ENCODE data around the gene PDE8A.

Gene PDE8A

GRCh38 chr15:84960391-84961113 lies 21.1 kb upstream of the PDE8A start:
- TF ChIP-seq, protein P1, sequence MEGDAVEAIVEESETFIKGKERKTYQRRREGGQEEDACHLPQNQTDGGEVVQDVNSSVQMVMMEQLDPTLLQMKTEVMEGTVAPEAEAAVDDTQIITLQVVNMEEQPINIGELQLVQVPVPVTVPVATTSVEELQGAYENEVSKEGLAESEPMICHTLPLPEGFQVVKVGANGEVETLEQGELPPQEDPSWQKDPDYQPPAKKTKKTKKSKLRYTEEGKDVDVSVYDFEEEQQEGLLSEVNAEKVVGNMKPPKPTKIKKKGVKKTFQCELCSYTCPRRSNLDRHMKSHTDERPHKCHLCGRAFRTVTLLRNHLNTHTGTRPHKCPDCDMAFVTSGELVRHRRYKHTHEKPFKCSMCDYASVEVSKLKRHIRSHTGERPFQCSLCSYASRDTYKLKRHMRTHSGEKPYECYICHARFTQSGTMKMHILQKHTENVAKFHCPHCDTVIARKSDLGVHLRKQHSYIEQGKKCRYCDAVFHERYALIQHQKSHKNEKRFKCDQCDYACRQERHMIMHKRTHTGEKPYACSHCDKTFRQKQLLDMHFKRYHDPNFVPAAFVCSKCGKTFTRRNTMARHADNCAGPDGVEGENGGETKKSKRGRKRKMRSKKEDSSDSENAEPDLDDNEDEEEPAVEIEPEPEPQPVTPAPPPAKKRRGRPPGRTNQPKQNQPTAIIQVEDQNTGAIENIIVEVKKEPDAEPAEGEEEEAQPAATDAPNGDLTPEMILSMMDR (IDR thresholded peaks at IDR 0.05; ENCODE audit: low read depth, low read length, missing control alignments), result no peak
- no peak for DNase-seq (ENCODE audit: extremely low read depth, low read depth)
- no peak overlapping the region for H3K4me3 ChIP-seq (replicated peaks; ENCODE audit: low read depth, low read length)

DNA sequence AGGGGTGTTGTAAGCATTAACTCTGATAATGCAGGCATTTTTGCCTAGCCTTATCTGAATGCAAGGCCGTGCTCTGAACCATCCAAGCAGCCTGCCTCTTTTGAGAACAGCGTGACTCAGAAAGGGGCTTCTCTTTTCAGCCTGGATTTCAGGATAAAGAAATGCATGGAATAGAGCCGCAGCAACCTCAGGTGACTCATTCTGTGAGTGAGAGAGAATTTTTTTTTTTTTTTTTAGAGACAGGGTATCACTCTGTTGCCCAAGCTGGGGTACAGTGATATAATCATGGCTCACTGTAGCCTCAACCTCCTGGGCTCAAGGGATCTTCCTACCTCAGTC lies 20.6 kb upstream of the PDE8A start:
- DNase-seq (ENCODE audit: extremely low read depth, low read depth), result no peak
- TF ChIP-seq, protein P1 (IDR thresholded peaks at IDR 0.05; ENCODE audit: low read depth, low read length, missing control alignments), result no peak
- H3K4me3 ChIP-seq (replicated peaks; ENCODE audit: low read depth, low read length), result no peak overlapping the region

- H3K4me3 ChIP-seq (replicated peaks; ENCODE audit: low read depth, low read length), result no peak overlapping the region
- TF ChIP-seq, protein P1 (IDR thresholded peaks at IDR 0.05; ENCODE audit: low read depth, low read length, missing control alignments), result no peak
- no peak for DNase-seq (ENCODE audit: extremely low read depth, low read depth)
Observed at GRCh38 chr15:84961707-84962106, 19.9 kb upstream of the PDE8A start.

GRCh38 chr15:84962955-84963354 lies 18.7 kb upstream of the PDE8A start:
- TF ChIP-seq, protein P1 (IDR thresholded peaks at IDR 0.05; ENCODE audit: low read depth, low read length, missing control alignments), result no peak
- H3K4me3 ChIP-seq (replicated peaks; ENCODE audit: low read depth, low read length), result no peak overlapping the region
- DNase-seq (ENCODE audit: extremely low read depth, low read depth), result no peak

- DNase-seq (ENCODE audit: extremely low read depth, low read depth), result no peak
- H3K4me3 ChIP-seq (replicated peaks; ENCODE audit: low read depth, low read length), result no peak overlapping the region
- TF ChIP-seq, protein P1 (IDR thresholded peaks at IDR 0.05; ENCODE audit: low read depth, low read length, missing control alignments), result no peak
Observed at GRCh38 chr15:84967380-84967779, 14.3 kb upstream of the PDE8A start.

DNA sequence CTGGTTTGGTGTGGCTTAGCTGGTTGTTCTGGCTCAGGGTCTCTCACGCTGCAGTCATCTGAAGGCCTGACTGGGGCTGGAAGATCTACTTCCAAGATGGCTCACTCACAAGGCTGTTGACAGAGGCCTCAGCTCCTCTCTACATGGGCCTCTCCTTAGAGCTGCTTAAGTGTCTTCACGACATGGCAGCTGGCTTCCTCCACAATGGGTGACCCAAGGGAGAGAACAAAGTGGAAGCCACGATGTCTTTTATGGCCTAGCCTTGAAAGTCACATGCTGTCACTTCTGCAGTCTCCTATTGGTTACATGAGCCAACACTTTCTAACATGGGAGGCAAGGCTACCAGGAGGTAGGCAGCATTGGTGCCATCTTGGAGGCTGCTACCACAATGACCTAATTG lies 13.4 kb upstream of the PDE8A start:
- TF ChIP-seq, protein P1 (IDR thresholded peaks at IDR 0.05; ENCODE audit: low read depth, low read length, missing control alignments), result no peak
- no peak overlapping the region for H3K4me3 ChIP-seq (replicated peaks; ENCODE audit: low read depth, low read length)
- DNase-seq (ENCODE audit: extremely low read depth, low read depth), result no peak

GRCh38 chr15:84969257-84969656 lies 12.4 kb upstream of the PDE8A start:
- TF ChIP-seq, protein P1 (IDR thresholded peaks at IDR 0.05; ENCODE audit: low read depth, low read length, missing control alignments), result no peak
- no peak overlapping the region for H3K4me3 ChIP-seq (replicated peaks; ENCODE audit: low read depth, low read length)
- DNase-seq (ENCODE audit: extremely low read depth, low read depth), result no peak
